ENCODE results near the gene FCRL3.
"Not testable (repeated sequence)": the region's sequence is repeated elsewhere in the genome, so short reads cannot be mapped to it uniquely, and the experiment has no call there.

Gene FCRL3

DNA sequence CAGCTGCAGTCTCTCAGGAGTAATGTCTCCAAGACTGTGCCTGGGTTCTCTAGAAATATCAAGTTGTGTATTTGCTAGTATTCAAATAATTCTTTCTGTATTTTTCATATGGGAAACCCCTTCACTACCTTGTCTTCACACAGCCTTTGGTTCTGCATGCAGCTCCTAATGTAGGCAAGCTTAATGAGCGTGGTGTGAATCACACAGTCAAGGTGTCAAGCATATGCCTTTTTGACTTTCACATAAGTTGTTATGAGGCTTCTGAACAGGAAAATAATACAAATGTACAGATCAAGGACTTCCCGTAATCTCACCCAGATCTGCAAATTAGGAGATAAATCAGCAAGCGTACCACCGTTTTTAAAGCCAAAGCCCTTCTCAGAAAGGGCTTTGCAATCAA, at the start of gene FCRL3:
Gene FCRL3, minus strand, starts transcription at position 38 of the 400 bp plus-strand sequence. CDS start 280 bp downstream, outside the sequence.
- Histone ChIP-seq H3K4me3 (ENCODE audit: low read depth in 1 of 5, low read length in 5 of 5) (no peak within 1 kb of the TSS), H3K27me3 (ENCODE audit: control insufficient read depth in 5 of 5, insufficient read depth in 4 of 5, low read length in 5 of 5) (peaks cover 0 to 6% (median 0%) of the 10 kb centered on the region in 5 donors), H3K27ac (ENCODE audit: low read depth, low read length) (no peak within 1 kb of the TSS), H3K9ac (ENCODE audit: low read length in 5 of 5) (no peak within 1 kb of the TSS), H3K9me3 (ENCODE audit: control insufficient read depth in 5 of 5, low read length in 5 of 5) (no peaks in the 10 kb centered on the region), H3K4me1 (ENCODE audit: control insufficient read depth in 5 of 5, insufficient read depth in 5 of 5, low read length in 5 of 5) (no peaks in the 10 kb centered on the region), H3K36me3 (ENCODE audit: control insufficient read depth in 5 of 5, insufficient read depth in 5 of 5, low read length in 5 of 5) (no peaks in the 10 kb centered on the region)

DNA sequence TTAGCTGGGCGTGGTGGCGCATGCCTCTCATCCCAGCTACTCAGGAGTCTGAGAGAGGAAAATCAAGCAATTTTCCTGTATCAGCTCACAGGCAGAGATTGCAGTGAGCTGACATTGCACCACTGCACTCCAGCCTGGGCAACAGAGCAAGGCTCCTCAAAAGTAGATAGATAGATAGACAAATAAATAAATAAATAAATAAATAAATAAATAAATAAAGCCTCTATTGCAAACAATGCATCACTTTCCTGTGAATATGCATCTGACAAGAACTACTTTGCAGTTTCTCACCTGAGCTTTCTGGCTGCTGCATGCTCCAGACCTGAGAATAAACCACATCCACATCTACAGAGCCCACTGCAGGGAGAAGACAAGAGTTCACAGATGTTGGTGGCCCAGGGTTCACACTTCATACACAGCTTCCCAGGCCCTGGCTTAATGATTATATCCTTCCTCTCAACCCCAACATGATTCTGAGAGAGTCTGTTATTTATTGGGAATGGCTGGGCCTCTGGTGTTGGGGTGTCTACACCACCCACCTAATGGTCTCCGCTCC, 47.8 kb upstream of the FCRL3 start:
- no peaks in the 10 kb centered on the region for H3K27me3 ChIP-seq (ENCODE audit: control insufficient read depth in 5 of 5, insufficient read depth in 4 of 5, low read length in 5 of 5)
- no peaks in the 10 kb centered on the region for H3K4me1 ChIP-seq (ENCODE audit: control insufficient read depth in 5 of 5, insufficient read depth in 5 of 5, low read length in 5 of 5)
- no peak overlapping the region for H3K9ac ChIP-seq (ENCODE audit: low read length in 5 of 5)
- no peaks in the 10 kb centered on the region for H3K36me3 ChIP-seq (ENCODE audit: control insufficient read depth in 5 of 5, insufficient read depth in 5 of 5, low read length in 5 of 5)
- no peak overlapping the region for H3K27ac ChIP-seq (ENCODE audit: low read depth, low read length)
- no peak overlapping the region for H3K4me3 ChIP-seq (ENCODE audit: low read depth in 1 of 5, low read length in 5 of 5)
- H3K9me3 ChIP-seq (ENCODE audit: control insufficient read depth in 5 of 5, low read length in 5 of 5): no peaks in the 10 kb centered on the region

DNA sequence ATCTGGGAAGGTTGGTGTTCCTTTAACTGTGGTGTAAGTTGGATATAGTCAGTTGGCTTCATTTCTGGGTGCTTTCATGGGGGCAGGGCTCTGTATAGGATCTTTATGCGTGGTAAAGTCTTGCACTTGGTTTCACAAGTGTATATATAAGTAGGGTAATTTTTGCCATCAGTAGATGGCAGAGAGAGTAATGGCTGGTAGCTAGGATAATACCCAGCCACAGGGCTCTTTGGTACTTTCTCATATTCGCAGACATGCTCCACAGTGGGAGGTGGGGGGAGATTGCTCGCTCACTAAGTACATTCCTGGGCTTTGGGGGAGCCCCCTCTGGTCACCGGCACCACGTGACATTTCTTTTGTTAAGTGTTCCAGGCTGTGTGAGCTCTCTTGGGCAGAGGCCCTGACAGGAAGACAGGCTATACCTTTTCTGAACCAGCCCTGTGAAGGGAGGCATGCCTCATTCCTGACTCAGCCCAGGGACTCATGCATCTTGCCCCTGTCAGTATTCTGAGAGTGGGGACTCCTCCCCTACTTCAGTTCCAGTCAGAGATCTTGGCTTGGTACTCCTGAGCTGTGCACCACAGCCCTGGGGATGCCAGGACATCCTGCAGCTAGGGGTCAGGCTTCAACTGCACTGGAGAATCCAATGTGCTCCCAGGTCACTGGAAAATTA, 38.8 kb upstream of the FCRL3 start:
- H3K4me3 ChIP-seq (ENCODE audit: low read depth in 1 of 5, low read length in 5 of 5): no peak overlapping the region
- H3K4me1 ChIP-seq (ENCODE audit: control insufficient read depth in 5 of 5, insufficient read depth in 5 of 5, low read length in 5 of 5): no peaks in the 10 kb centered on the region
- no peaks in the 10 kb centered on the region for H3K36me3 ChIP-seq (ENCODE audit: control insufficient read depth in 5 of 5, insufficient read depth in 5 of 5, low read length in 5 of 5)
- no peak overlapping the region for H3K27ac ChIP-seq (ENCODE audit: low read depth, low read length)
- H3K9ac ChIP-seq (ENCODE audit: low read length in 5 of 5): no peak overlapping the region
- H3K27me3 ChIP-seq (ENCODE audit: control insufficient read depth in 5 of 5, insufficient read depth in 4 of 5, low read length in 5 of 5): peaks cover 0 to 3% (median 0%) of the 10 kb centered on the region in 5 donors
- H3K9me3 ChIP-seq (ENCODE audit: control insufficient read depth in 5 of 5, low read length in 5 of 5): no peaks in the 10 kb centered on the region

DNA sequence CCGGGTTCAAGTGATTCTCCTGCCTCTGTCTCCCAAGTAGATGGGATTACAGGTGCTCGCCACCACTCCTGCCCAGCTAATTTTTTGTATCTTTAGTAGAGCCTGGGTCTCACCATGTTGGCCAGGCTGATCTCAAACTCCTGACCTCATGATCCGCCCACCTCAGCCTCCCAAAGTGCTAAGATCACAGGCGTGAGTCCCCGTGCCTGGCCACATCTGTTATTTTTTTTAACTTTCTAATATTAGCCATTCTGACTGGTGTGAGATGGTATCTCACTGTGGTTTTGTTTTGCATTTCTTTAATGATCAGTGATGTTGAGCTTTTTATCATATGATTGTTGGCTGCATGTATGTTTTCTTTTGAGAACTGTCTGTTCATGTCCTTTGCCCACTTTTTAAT, 35.4 kb upstream of the FCRL3 start:
- H3K27me3 ChIP-seq (ENCODE audit: control insufficient read depth in 5 of 5, insufficient read depth in 4 of 5, low read length in 5 of 5); H3K9ac ChIP-seq (ENCODE audit: low read length in 5 of 5); H3K4me3 ChIP-seq (ENCODE audit: low read depth in 1 of 5, low read length in 5 of 5); H3K4me1 ChIP-seq (ENCODE audit: control insufficient read depth in 5 of 5, insufficient read depth in 5 of 5, low read length in 5 of 5); H3K36me3 ChIP-seq (ENCODE audit: control insufficient read depth in 5 of 5, insufficient read depth in 5 of 5, low read length in 5 of 5); H3K9me3 ChIP-seq (ENCODE audit: control insufficient read depth in 5 of 5, low read length in 5 of 5); H3K27ac ChIP-seq (ENCODE audit: low read depth, low read length): not testable (repeated sequence)

GRCh38 chr1:157734321-157734720, 33.8 kb upstream of the FCRL3 start:
- Histone ChIP-seq H3K27ac (ENCODE audit: low read depth, low read length) (no peak overlapping the region), H3K9me3 (ENCODE audit: control insufficient read depth in 5 of 5, low read length in 5 of 5) (no peaks in the 10 kb centered on the region), H3K4me1 (ENCODE audit: control insufficient read depth in 5 of 5, insufficient read depth in 5 of 5, low read length in 5 of 5) (no peaks in the 10 kb centered on the region), H3K9ac (ENCODE audit: low read length in 5 of 5) (no peak overlapping the region), H3K4me3 (ENCODE audit: low read depth in 1 of 5, low read length in 5 of 5) (no peak overlapping the region), H3K27me3 (ENCODE audit: control insufficient read depth in 5 of 5, insufficient read depth in 4 of 5, low read length in 5 of 5) (no peaks in the 10 kb centered on the region), H3K36me3 (ENCODE audit: control insufficient read depth in 5 of 5, insufficient read depth in 5 of 5, low read length in 5 of 5) (no peaks in the 10 kb centered on the region)

GRCh38 chr1:157732755-157733154, 32.2 kb upstream of the FCRL3 start:
- no peaks in the 10 kb centered on the region for H3K27me3 ChIP-seq (ENCODE audit: control insufficient read depth in 5 of 5, insufficient read depth in 4 of 5, low read length in 5 of 5)
- no peak overlapping the region for H3K4me3 ChIP-seq (ENCODE audit: low read depth in 1 of 5, low read length in 5 of 5)
- H3K27ac ChIP-seq (ENCODE audit: low read depth, low read length): no peak overlapping the region
- no peak overlapping the region for H3K9ac ChIP-seq (ENCODE audit: low read length in 5 of 5)
- H3K36me3 ChIP-seq (ENCODE audit: control insufficient read depth in 5 of 5, insufficient read depth in 5 of 5, low read length in 5 of 5): no peaks in the 10 kb centered on the region
- no peaks in the 10 kb centered on the region for H3K4me1 ChIP-seq (ENCODE audit: control insufficient read depth in 5 of 5, insufficient read depth in 5 of 5, low read length in 5 of 5)
- no peaks in the 10 kb centered on the region for H3K9me3 ChIP-seq (ENCODE audit: control insufficient read depth in 5 of 5, low read length in 5 of 5)

GRCh38 chr1:157725221-157725577, 24.6 kb upstream of the FCRL3 start:
- no peak overlapping the region for H3K27ac ChIP-seq (ENCODE audit: low read depth, low read length)

DNA sequence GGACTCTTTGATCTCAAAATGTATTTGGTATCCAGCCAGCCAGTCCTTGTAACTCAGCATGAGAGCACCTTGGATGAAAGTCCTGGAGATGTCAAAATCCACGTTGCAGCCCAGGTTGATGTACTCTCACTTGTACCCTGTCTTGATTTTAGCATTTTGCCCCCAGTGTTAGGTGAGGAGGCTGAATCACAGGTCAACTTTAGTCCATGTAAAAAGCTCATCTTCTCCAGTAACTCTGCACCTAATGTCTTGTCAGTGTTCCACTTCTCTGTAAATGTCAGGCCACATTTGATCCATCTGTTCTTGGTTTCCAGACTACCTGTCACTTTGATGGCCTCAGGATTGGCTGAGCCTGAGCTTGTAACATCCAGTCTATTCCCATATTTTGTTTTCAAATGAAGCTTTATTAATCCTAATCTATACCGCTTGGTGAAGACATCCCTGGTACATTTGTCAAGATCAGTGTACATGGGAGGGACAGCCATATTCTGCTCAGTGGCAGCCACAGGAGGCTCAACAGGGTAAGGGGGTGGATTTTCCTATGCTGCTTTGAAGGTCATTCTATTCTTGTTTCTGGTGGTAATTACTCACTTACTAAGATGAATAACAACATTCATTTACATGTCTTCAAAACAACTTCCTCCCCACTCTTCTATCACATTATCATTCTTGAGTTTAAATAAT, 24.1 kb upstream of the FCRL3 start:
- no peaks in the 10 kb centered on the region for H3K4me1 ChIP-seq (ENCODE audit: control insufficient read depth in 5 of 5, insufficient read depth in 5 of 5, low read length in 5 of 5)
- H3K9me3 ChIP-seq (ENCODE audit: control insufficient read depth in 5 of 5, low read length in 5 of 5): peaks cover 0 to 9% (median 4%) of the 10 kb centered on the region in 5 donors
- H3K9ac ChIP-seq (ENCODE audit: low read length in 5 of 5): no peak overlapping the region
- no peak overlapping the region for H3K27ac ChIP-seq (ENCODE audit: low read depth, low read length)
- no peaks in the 10 kb centered on the region for H3K36me3 ChIP-seq (ENCODE audit: control insufficient read depth in 5 of 5, insufficient read depth in 5 of 5, low read length in 5 of 5)
- no peak overlapping the region for H3K4me3 ChIP-seq (ENCODE audit: low read depth in 1 of 5, low read length in 5 of 5)
- H3K27me3 ChIP-seq (ENCODE audit: control insufficient read depth in 5 of 5, insufficient read depth in 4 of 5, low read length in 5 of 5): no peaks in the 10 kb centered on the region

More at GRCh38 chr1:157725221-157725577, 24.6 kb upstream of the FCRL3 start:
- peaks cover 0 to 9% (median 4%) of the 10 kb centered on the region in 5 donors for H3K9me3 ChIP-seq (ENCODE audit: control insufficient read depth in 5 of 5, low read length in 5 of 5)
- no peak overlapping the region for H3K9ac ChIP-seq (ENCODE audit: low read length in 5 of 5)
- H3K27me3 ChIP-seq (ENCODE audit: control insufficient read depth in 5 of 5, insufficient read depth in 4 of 5, low read length in 5 of 5): no peaks in the 10 kb centered on the region
- no peaks in the 10 kb centered on the region for H3K36me3 ChIP-seq (ENCODE audit: control insufficient read depth in 5 of 5, insufficient read depth in 5 of 5, low read length in 5 of 5)
- no peak overlapping the region for H3K4me3 ChIP-seq (ENCODE audit: low read depth in 1 of 5, low read length in 5 of 5)
- no peaks in the 10 kb centered on the region for H3K4me1 ChIP-seq (ENCODE audit: control insufficient read depth in 5 of 5, insufficient read depth in 5 of 5, low read length in 5 of 5)

GRCh38 chr1:157723157-157723556, 22.6 kb upstream of the FCRL3 start:
- peaks cover 0 to 9% (median 4%) of the 10 kb centered on the region in 5 donors for H3K9me3 ChIP-seq (ENCODE audit: control insufficient read depth in 5 of 5, low read length in 5 of 5)
- H3K27me3 ChIP-seq (ENCODE audit: control insufficient read depth in 5 of 5, insufficient read depth in 4 of 5, low read length in 5 of 5): no peaks in the 10 kb centered on the region
- H3K36me3 ChIP-seq (ENCODE audit: control insufficient read depth in 5 of 5, insufficient read depth in 5 of 5, low read length in 5 of 5): no peaks in the 10 kb centered on the region
- H3K4me3 ChIP-seq (ENCODE audit: low read depth in 1 of 5, low read length in 5 of 5): no peak overlapping the region
- no peaks in the 10 kb centered on the region for H3K4me1 ChIP-seq (ENCODE audit: control insufficient read depth in 5 of 5, insufficient read depth in 5 of 5, low read length in 5 of 5)
- H3K9ac ChIP-seq (ENCODE audit: low read length in 5 of 5): no peak overlapping the region
- H3K27ac ChIP-seq (ENCODE audit: low read depth, low read length): no peak overlapping the region

- Histone ChIP-seq H3K9ac (ENCODE audit: low read length in 5 of 5) (no peak overlapping the region), H3K9me3 (ENCODE audit: control insufficient read depth in 5 of 5, low read length in 5 of 5) (peaks cover 0 to 9% (median 4%) of the 10 kb centered on the region in 5 donors), H3K27ac (ENCODE audit: low read depth, low read length) (no peak overlapping the region), H3K36me3 (ENCODE audit: control insufficient read depth in 5 of 5, insufficient read depth in 5 of 5, low read length in 5 of 5) (no peaks in the 10 kb centered on the region), H3K4me1 (ENCODE audit: control insufficient read depth in 5 of 5, insufficient read depth in 5 of 5, low read length in 5 of 5) (no peaks in the 10 kb centered on the region), H3K27me3 (ENCODE audit: control insufficient read depth in 5 of 5, insufficient read depth in 4 of 5, low read length in 5 of 5) (no peaks in the 10 kb centered on the region), H3K4me3 (ENCODE audit: low read depth in 1 of 5, low read length in 5 of 5) (no peak overlapping the region)
These were observed 21.4 kb upstream of the FCRL3 start for GRCh38 chr1:157721985-157722384.
